Measurements from ENCODE around the gene MT1G. TPM values are rescaled to one million over a fixed set of nuclear protein-coding genes. Genes with fewer than 3 reads are reported as not detected.

Gene MT1G
- total and polyA plus RNA-seq, 11 donors = 1.4 to 19.1 (median 6.6) TPM; not detected in 7

DNA sequence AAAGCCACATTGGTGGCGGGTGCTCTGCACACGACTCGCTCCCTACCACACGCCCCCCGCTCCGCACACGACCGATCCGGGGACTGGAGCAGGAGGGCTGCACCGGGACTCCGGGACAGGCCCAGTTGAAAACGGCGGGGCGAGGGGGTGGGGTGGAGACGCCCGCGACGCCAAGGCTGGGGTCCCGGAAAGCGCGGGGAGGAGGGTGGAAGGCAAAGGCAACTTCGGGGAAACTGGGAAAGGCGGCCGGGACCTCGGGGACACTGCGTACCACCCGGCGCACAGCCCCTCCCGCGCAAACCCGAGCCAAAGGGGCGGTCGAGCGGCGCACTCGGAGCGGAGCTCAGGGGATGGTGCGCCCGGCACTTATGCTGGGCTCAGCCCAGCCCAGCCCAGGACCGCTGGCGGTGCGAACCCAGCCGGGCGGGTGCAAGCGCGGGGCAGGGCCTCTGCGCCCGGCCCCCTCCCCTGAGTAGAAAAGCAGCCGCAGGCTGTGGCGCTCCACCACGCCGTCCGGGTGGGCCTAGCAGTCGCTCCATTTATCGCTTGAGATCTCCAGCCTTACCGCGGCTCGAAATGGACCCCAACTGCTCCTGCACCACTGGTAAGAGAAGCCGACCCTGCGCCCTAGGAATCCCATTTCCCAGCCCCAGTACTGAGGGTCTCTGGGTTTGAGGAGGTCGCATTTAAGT, 35.6 kb downstream of the MT1G start, which contains the start of gene MT1M:
MT1M (plus strand) TSS at position 504 of the 692 bp plus-strand sequence; CDS start at position 577, 73 bp downstream.
- DNase-seq (peak; percentile 44 to 79 (median 72)), ATAC-seq (peak; percentile 68 to 85 (median 79))
- Histone ChIP-seq H3K9me3 (no peaks in the 10 kb centered on the region), H3K27me3 (peaks cover 0 to 55% (median 19%) of the 10 kb centered on the region in 9 donors), H3K4me1 (peaks cover 0 to 31% (median 8%) of the 10 kb centered on the region in 12 donors), H3K36me3 (no peaks in the 10 kb centered on the region), H3K4me3 (peak within 1 kb of the TSS; percentile 28 to 75 (median 58)), H3K27ac (peak within 1 kb of the TSS; percentile 25 to 81 (median 72))
- WGBS, 4 donors = 1% methylated on average over 36 to 61 of the region's 61 CpGs
- intact Hi-C loops (cut with DNase I) = loop anchor here in 2 of 10 donors (1.0 to 2.0 kb wide), 2 partner anchors 26 to 50 kb away; partner anchors contain the start of gene MT1X (in 1 of the 2)
- peak in 1 of 2 donors; percentile 51 for TF ChIP-seq POLR2A (IDR thresholded peaks at IDR 0.05)
- TF ChIP-seq CTCF (IDR thresholded peaks at IDR 0.05) = no peak

DNA sequence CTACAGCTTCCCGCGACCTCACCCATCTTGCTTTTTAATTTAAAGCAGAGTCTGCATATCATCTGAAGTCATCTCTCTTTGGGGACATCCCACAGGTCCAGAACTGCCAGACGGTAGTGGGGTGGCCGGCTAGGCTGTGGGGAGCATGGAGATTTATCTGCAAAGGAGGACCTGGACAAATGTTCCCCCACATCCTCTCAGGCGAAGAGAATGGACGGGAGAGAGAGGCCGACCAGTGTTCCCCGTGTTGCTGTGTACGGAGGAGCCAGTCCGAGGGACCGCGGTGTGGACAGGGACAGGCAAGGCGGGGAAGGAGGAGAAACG, 36.1 kb downstream of the MT1G start:
- Histone ChIP-seq H3K4me1 (peaks cover 0 to 36% (median 11%) of the 10 kb centered on the region in 12 donors), H3K27me3 (peaks cover 0 to 50% (median 19%) of the 10 kb centered on the region in 9 donors), H3K27ac (peak overlapping the region; percentile 25 to 81 (median 72)), H3K4me3 (peak overlapping the region; percentile 28 to 75 (median 58)), H3K9me3 (no peaks in the 10 kb centered on the region), H3K36me3 (no peaks in the 10 kb centered on the region)
- TF ChIP-seq CTCF (IDR thresholded peaks at IDR 0.05) = no peak
- TF ChIP-seq POLR2A (IDR thresholded peaks at IDR 0.05) = no peak
- DNase-seq = no peak
- peak in 1 of 4 donors; percentile 41 for ATAC-seq
- WGBS, 4 donors = 23 to 30% (median 25%) methylated on average over 14 of the region's 14 CpGs
- intact Hi-C loops (cut with DNase I) = loop anchor here in 2 of 10 donors (1.0 to 2.0 kb wide), 2 partner anchors 25 to 51 kb away; partner anchors contain the start of gene MT1X (in 1 of the 2)

DNA sequence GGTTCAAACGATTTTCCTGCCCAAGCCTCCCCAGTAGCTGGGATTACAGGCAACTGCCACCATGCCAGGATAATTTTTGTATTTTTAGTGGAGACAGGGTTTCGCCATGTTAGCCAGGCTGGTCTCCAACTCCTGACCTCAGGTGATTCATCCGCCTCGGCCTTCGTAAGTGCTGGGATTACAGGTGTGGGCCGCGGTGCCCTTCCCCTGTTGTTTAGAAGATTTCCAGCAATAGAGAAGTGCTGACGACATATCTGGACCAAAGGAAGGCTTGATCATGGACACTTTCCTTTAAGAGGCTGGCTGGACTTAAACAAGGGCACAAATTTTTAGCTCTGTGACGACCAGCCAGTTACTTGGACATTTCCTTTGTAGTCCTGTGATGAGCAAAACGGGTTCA, 36.7 kb downstream of the MT1G start:
- Histone ChIP-seq H3K9me3 (no peaks in the 10 kb centered on the region), H3K4me1 (peaks cover 0 to 41% (median 16%) of the 10 kb centered on the region in 12 donors), H3K27me3 (peaks cover 0 to 44% (median 17%) of the 10 kb centered on the region in 9 donors), H3K36me3 (no peaks in the 10 kb centered on the region), H3K27ac (peak overlapping the region in 6 of 12 donors; percentile 67 to 81 (median 77)), H3K4me3 (no peak overlapping the region)
- DNase-seq (no peak), ATAC-seq (no peak)
- WGBS, 4 donors = 89 to 95% (median 94%) methylated on average over 10 of the region's 10 CpGs
- intact Hi-C loops (cut with DNase I) = no loop called here
- TF ChIP-seq CTCF (IDR thresholded peaks at IDR 0.05) (no peak), POLR2A (IDR thresholded peaks at IDR 0.05) (no peak)

DNA sequence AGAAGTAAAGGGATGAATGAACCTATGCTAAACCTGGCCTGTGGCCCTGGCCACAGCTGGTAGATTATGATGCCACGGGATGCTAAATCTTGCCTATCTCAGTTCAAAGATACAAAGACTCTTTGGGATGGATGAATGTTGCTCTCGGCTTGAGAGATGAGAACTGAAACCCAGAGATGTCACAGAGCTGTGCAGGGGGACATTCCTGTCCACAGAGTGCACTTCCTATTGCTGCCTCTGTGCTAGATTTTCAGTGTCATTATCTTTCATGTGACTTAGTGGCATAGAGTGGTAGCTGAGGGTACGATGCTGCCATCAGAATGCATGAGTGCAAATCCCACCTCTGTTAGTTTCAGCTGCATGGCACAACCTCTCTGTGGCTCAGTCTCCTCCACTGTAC, 37.7 kb downstream of the MT1G start:
- DNase-seq (no peak), ATAC-seq (no peak)
- no peak overlapping the region for H3K4me3 ChIP-seq
- peaks cover 0 to 38% (median 16%) of the 10 kb centered on the region in 12 donors for H3K4me1 ChIP-seq
- no peak overlapping the region for H3K27ac ChIP-seq
- WGBS, 4 donors = 73 to 80% (median 77%) methylated on average over 3 of the region's 3 CpGs
- no peak for TF ChIP-seq POLR2A (IDR thresholded peaks at IDR 0.05)
- TF ChIP-seq CTCF (IDR thresholded peaks at IDR 0.05) = no peak
- peaks cover 0 to 33% (median 6%) of the 10 kb centered on the region in 9 donors for H3K27me3 ChIP-seq
- intact Hi-C loops (cut with DNase I) = no loop called here
- H3K9me3 ChIP-seq = no peaks in the 10 kb centered on the region
- H3K36me3 ChIP-seq = no peaks in the 10 kb centered on the region

Measured in heart left ventricle (tissue), 16 donors.